HUES6 (cell line): ENCODE measurements around the gene FSTL4.

Experiments used
- H3K27ac ChIP-seq: 2 replicates; pipeline ENCODE4 v1.7.0; 2013; ENCODE audit warnings: low read depth, mild to moderate bottlenecking, low read length, inconsistent platforms
- H3K27me3 ChIP-seq: 2 replicates; pipeline ENCODE4 v1.6.1; 2013; ENCODE audit warnings: low read length; ENCODE audit not compliant: control insufficient read depth, insufficient read depth
- H3K36me3 ChIP-seq: 2 replicates; pipeline ENCODE4 v1.6.1; 2013; ENCODE audit warnings: low read length; ENCODE audit not compliant: control insufficient read depth, insufficient read depth
- H3K4me1 ChIP-seq: 2 replicates; pipeline ENCODE4 v1.6.1; 2013; ENCODE audit warnings: low read length; ENCODE audit not compliant: control insufficient read depth, insufficient read depth
- H3K4me3 ChIP-seq: 2 replicates; pipeline ENCODE4 v1.5.1; 2013; ENCODE audit warnings: low read depth, low read length
- H3K9ac ChIP-seq: one replicate; pipeline ENCODE4 v1.6.1; 2013; ENCODE audit warnings: mild to moderate bottlenecking, low read length
- H3K9me3 ChIP-seq: 2 replicates; pipeline ENCODE4 v1.6.1; 2013; ENCODE audit warnings: low read depth, low read length; ENCODE audit not compliant: control insufficient read depth, insufficient read depth

Gene FSTL4

GRCh38 chr5:133337795-133338445 lies 274.4 kb downstream of the FSTL4 start:
- H3K36me3 ChIP-seq, result no peaks in the 10 kb centered on the region
- no peaks in the 10 kb centered on the region for H3K9me3 ChIP-seq
- no peaks in the 10 kb centered on the region for H3K27me3 ChIP-seq
- H3K4me1 ChIP-seq, result peaks cover 26% of the 10 kb centered on the region
- H3K27ac ChIP-seq, result no peak overlapping the region
- no peak overlapping the region for H3K4me3 ChIP-seq
- H3K9ac ChIP-seq, result no peak overlapping the region

DNA sequence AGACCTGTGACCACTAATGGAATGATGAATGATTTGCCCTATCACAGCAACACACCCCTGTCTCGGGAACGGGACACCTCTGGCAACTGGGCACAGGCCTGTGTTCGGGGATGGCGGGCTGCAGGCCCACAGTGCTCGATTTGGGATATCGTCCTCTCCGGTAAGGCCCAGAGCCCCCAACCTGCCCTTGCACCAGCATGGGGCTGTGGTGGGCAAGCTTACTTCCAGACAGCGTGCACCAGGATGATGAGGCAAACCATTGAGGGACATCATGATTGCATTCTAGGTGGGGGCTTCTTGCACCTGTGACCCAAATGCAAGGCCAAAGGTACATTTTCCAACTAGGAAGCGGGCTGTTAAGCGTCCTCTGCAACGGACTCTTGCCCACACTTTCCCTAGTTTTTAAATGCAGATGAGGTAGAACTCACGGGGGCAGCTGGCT lies 275.4 kb downstream of the FSTL4 start:
- no peak overlapping the region for H3K27ac ChIP-seq
- H3K9me3 ChIP-seq, result no peaks in the 10 kb centered on the region
- no peak overlapping the region for H3K9ac ChIP-seq
- no peaks in the 10 kb centered on the region for H3K36me3 ChIP-seq
- H3K27me3 ChIP-seq, result no peaks in the 10 kb centered on the region
- H3K4me1 ChIP-seq, result peaks cover 30% of the 10 kb centered on the region
- no peak overlapping the region for H3K4me3 ChIP-seq

DNA sequence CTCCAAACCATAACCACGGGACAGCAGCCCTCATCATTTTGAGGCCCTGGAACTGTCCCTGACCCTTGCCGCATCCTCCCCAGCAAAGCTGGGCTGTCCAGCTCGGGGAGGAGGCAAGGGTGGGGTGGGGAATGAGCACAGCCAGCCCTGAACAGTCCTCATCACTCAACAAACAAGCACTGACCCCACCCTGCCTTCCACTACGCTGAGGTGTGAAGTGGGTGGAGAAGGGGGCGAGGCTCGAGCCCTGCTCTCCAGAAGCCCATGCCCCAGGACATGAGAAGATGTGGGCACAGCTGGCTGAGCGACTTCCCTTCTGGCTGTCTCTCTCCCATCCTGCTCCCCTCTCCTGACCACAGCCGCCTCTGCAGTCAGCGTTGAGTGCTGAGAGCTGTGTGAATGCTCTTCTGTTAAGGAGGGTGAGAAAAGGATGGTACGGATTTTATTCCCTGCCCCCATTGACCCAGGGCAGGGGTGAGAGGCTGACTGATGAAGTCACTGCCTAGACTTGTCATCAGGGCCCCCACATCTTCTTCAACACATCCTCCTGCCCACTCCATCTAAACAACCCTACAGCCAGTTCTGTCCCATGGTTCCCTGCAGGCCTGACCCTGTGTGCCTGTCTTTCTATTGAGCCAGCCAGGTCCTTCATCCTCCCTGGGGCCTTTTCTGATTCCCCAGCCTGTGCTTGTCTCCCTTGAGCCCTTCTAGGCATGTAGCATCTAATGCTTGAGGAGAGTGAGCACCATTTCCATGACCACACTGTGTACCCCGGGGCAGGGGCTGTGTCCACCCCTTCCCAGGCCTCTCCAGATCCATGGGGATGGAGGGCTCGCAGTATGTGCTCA lies 276.0 kb downstream of the FSTL4 start:
- no peaks in the 10 kb centered on the region for H3K9me3 ChIP-seq
- no peaks in the 10 kb centered on the region for H3K36me3 ChIP-seq
- H3K27me3 ChIP-seq, result no peaks in the 10 kb centered on the region
- H3K9ac ChIP-seq, result no peak overlapping the region
- H3K4me3 ChIP-seq, result no peak overlapping the region
- no peak overlapping the region for H3K27ac ChIP-seq
- peaks cover 30% of the 10 kb centered on the region for H3K4me1 ChIP-seq

DNA sequence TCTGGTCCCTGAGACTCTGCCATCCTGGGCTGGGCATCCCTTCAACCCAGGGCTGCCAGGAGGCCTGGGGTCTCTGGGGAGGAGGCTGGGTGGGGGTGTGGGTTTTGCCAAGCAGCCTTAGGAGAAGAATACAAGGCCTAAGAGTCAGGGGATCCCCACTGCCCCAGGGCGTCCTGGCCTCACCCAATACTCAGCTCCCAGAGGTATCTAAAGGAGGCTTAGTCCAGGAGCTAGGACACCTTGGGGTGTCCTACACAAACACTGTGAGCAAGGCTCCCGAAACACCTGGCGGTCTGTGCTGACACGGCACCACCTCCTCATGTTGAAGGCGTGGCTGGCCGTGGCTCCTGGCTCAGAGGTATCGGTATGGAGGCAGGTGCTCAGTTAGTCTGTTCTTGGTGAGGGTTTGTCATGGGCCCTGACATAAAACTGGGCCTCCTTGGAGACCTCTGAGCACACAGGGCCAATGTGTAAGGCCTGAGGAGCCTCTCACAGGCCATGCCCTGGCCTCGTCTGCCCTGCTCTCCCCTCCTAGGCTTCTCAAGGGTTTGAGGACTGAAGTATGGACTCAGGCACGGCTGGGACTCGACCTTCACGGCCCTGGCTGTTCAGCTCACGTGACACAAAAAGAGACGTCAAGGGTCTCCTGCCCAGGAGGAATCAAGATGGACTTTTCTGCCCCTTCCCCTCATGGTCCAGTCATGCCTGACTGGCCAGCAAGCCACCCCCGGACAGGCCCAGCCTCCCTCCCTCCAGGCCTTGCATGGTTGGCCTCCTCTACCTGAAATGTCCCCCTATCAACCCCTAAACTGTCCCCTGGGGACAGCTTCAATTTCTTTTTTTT lies 277.3 kb downstream of the FSTL4 start:
- peaks cover 23% of the 10 kb centered on the region for H3K4me1 ChIP-seq
- no peaks in the 10 kb centered on the region for H3K27me3 ChIP-seq
- no peak overlapping the region for H3K27ac ChIP-seq
- H3K9ac ChIP-seq, result no peak overlapping the region
- no peaks in the 10 kb centered on the region for H3K36me3 ChIP-seq
- no peaks in the 10 kb centered on the region for H3K9me3 ChIP-seq
- H3K4me3 ChIP-seq, result no peak overlapping the region

DNA sequence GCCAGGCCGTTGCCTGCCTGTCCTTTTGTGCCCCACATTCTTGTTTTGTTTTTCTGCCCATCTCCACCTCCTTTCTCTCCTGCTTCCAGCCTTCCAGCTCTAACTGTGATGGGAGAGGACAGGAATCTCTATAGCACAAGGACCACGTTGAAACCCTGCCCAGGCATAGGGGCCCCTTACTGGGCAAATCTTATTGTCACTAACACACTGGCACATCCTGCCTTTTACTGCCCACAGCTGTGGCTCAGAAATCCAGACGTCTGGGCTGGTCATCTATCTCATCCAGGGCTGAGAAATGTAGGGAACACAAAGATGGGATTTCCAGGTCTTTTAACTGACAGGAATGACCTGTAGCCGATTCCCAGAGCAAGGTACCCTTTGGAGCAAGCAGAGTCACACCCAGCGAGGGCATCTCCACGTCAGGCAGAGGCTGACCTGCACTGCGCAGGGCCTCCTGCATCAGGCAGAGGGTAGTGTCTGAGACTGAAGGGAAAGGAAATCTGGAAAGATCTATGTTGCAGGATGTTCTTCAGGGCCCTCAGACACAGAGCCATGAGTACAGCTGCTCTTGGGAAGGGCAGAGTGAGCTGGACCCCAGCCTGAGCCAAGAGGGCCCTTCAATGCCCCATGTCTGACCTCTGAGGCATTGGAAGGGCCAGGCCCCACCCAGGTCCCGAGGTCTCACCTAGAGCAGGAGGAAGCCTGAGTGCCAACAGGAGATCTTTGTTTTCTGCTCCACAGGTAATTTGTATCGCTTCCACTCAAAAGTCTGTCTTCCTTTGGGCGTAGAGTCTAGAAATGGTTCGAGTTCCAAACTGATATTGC lies 278.8 kb downstream of the FSTL4 start:
- no peak overlapping the region for H3K9ac ChIP-seq
- peaks cover 29% of the 10 kb centered on the region for H3K4me1 ChIP-seq
- no peaks in the 10 kb centered on the region for H3K9me3 ChIP-seq
- no peaks in the 10 kb centered on the region for H3K36me3 ChIP-seq
- no peak overlapping the region for H3K27ac ChIP-seq
- H3K27me3 ChIP-seq, result no peaks in the 10 kb centered on the region
- H3K4me3 ChIP-seq, result no peak overlapping the region

- Histone ChIP-seq H3K27ac (no peak overlapping the region), H3K36me3 (no peaks in the 10 kb centered on the region), H3K4me1 (peaks cover 39% of the 10 kb centered on the region), H3K4me3 (no peak overlapping the region), H3K9ac (no peak overlapping the region), H3K27me3 (no peaks in the 10 kb centered on the region), H3K9me3 (no peaks in the 10 kb centered on the region)
These were observed 279.8 kb downstream of the FSTL4 start for GRCh38 chr5:133332439-133333024.

GRCh38 chr5:133331941-133332340 lies 280.4 kb downstream of the FSTL4 start:
- Histone ChIP-seq H3K4me3 (no peak overlapping the region), H3K4me1 (peaks cover 45% of the 10 kb centered on the region), H3K27ac (no peak overlapping the region), H3K9me3 (no peaks in the 10 kb centered on the region), H3K27me3 (peaks cover under 1% of the 10 kb centered on the region; the same call in 1 of the 2 replicates), H3K36me3 (no peaks in the 10 kb centered on the region), H3K9ac (no peak overlapping the region)

GRCh38 chr5:133330956-133331355 lies 281.4 kb downstream of the FSTL4 start:
- Histone ChIP-seq H3K36me3 (no peaks in the 10 kb centered on the region), H3K27ac (no peak overlapping the region), H3K9me3 (no peaks in the 10 kb centered on the region), H3K4me3 (no peak overlapping the region), H3K4me1 (peaks cover 45% of the 10 kb centered on the region), H3K9ac (no peak overlapping the region), H3K27me3 (peaks cover 4% of the 10 kb centered on the region; the same call in 1 of the 2 replicates)

DNA sequence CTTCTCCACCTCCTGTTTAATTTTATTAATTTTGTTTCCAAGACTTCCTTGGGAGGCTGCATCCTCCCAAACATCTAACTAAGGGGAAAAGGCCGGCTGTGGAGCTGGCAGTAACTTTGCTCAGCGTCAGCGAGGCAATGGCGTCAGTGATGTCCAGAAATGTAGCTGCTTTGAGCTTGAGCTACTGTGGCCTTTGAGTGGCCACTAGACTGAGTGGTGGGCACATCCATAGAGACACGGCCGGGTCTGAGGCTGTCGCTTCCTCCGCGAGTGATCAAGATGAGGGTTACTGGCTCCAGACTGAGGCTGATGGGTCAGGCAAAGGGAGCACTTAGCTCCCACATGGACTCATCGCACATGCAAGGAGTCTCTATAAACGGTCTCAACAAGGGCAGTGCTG lies 283.5 kb downstream of the FSTL4 start:
- H3K36me3 ChIP-seq, result no peaks in the 10 kb centered on the region
- H3K9ac ChIP-seq, result no peak overlapping the region
- no peak overlapping the region for H3K4me3 ChIP-seq
- no peak overlapping the region; the same call in 1 of the 2 replicates for H3K27ac ChIP-seq
- H3K4me1 ChIP-seq, result peaks cover 45% of the 10 kb centered on the region
- no peaks in the 10 kb centered on the region for H3K9me3 ChIP-seq
- peaks cover 4% of the 10 kb centered on the region; the same call in 1 of the 2 replicates for H3K27me3 ChIP-seq

DNA sequence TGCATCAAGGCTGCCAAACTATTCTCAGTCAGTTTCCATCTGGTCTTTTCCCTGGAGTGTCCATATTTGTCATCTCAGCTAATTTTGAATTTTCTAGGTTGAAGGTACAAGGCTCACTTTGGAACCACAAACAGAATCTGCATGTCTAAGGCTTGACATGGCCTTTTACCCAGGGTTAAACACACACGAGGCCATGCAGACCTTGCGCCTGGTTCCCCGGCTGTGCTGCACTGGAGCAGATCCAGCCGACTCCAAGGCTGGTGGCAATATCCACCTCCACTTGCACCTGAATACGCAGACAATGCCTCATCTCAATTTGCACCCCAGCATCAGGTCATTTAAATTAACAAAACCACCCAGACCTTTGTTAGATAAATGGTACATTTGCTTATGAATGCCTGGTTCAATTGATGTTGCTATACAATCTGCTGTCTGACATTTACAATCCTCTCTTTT lies 284.4 kb downstream of the FSTL4 start:
- Histone ChIP-seq H3K4me3 (no peak overlapping the region), H3K36me3 (no peaks in the 10 kb centered on the region), H3K9me3 (no peaks in the 10 kb centered on the region), H3K27ac (peak overlapping the region; percentile 33; the same call in 1 of the 2 replicates), H3K9ac (no peak overlapping the region), H3K27me3 (peaks cover 4% of the 10 kb centered on the region; the same call in 1 of the 2 replicates), H3K4me1 (peaks cover 45% of the 10 kb centered on the region)
